ENCODE results near the gene FXN.
"Not testable (repeated sequence)": the region's sequence is repeated elsewhere in the genome, so short reads cannot be mapped to it uniquely, and the experiment has no call there.

FXN gene

DNA sequence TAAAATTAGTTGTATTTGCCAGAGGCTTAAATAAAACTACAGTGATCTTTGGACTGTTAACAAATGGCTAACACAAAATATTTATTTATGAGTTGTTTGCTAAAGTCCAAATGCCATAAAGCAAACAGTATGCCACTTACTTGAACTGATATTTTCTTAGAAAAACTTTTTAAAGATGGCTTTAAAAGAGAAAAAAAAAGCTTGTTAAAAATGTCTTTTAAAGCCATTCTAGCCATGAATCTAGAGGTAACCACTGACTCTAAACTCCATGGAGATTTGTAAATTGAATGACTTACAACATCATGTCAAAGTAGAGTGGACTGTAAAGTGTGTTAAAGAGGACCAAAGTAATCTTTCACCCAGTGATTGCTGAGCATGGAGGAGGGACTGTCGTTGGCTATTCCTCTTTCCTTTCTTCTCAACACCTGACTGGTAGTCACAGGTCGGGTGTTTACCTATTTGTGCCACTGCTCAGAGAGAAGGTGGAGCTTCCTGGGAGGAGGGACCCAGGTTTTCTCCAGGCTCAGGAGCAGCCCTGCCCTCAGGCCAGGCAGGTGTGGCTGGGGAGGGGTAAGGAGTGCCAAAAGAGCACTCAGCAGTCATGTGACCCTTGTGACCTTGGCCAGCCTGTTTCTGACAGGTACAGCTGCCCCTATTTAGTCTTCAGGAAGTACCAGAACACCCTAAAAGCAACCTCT is 69.4 kb downstream of the FXN start:
- DNase-seq (ENCODE audit: low spot score), result no peak

DNA sequence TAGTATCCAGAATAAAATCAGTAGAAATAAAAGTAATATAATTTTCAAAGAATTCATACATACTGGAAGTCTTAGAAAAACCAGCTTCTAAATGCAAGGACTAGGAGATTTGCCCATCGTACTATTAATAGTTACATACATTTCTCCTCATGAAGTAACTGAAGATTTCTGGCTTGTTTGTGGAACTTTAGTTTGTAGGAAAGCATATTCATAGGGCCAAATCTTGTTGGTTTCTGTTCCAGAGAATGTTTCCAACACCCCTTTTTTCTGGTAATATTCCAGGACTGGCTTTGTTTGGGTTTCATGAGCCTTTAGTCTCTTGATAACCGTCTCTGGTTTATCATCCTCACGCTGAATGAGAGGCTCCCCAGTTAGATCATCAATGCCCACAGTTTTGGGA is 72.2 kb downstream of the FXN start:
- no peak for DNase-seq (ENCODE audit: low spot score)

DNA sequence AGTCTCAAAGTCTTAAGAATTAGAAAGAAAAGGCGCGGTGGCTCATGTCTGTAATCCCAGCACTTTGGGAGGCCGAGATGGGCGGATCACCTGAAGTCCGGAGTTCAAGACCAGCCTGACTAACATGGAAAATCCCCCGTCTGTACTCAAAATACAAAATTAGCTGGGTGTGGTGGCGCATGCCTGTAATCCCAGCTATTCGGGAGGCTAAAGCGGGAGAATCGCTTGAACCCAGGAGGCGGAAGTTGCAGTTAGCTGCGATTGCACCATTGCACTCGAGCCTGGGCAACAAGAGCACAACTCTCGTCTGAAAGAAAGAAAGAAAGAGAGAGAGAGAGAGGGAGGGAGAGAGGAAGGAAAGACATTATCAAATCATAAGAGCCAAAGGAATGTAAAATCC is 73.2 kb downstream of the FXN start:
- not testable (repeated sequence) for DNase-seq (ENCODE audit: low spot score)

DNA sequence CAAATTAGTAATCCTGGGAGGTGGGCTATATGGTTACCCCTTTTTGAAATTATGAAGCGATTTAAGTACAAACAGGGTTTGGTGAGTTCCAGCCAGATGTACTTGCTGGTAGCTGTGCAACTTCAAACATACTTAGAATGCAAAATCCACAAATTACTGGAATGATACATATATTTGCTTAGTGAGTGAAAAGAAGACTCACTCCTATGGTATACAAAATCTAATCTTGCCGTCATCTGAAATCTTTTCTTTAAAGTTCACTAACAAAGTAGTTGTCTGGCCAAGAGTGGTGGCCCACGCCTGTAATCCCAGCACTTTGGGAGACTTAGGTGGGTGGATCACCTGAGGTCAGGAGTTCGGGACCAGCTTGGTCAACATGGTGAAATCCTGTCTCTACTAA is 73.6 kb downstream of the FXN start:
- no peak for DNase-seq (ENCODE audit: low spot score)

DNA sequence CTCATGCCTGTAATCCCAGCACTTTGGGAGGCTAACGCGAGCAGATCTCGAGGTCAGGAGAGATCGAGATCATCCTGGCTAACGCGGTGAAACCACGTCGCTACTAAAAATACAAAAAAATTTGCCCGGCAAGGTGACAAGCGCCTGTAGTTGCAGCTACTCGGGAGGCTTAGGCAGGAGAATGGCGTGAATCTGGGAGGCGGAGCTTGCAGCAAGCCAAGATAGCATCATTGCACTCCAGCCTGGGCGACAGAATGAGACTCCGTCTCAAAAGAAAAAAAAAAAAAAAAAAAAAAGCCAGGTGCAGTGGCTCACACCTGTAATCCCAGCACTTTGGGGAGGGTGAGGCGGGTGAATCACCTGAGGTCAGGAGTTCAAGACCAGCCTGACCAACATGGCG is 77.1 kb downstream of the FXN start:
- DNase-seq (ENCODE audit: low spot score), result not testable (repeated sequence)

DNA sequence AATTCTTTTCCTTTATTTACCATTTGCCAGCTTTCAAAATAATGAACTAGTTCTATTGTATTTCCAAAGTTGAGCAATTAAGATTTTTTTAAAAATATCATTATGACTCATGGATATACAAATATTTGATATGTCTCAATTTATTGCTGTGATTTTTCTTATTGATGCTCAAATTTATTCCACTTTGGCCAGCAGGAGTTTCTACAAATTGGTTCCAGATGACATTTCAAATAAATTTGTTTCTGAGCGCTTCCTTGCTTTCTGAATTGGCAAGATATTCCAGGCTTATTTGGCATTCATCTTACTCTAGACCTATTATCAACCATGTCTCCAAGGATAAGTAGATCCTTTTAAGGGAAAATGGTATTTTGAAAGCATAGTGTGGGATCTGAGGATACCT is 80.1 kb downstream of the FXN start:
- DNase-seq (ENCODE audit: low spot score), result peak; percentile 65

DNA sequence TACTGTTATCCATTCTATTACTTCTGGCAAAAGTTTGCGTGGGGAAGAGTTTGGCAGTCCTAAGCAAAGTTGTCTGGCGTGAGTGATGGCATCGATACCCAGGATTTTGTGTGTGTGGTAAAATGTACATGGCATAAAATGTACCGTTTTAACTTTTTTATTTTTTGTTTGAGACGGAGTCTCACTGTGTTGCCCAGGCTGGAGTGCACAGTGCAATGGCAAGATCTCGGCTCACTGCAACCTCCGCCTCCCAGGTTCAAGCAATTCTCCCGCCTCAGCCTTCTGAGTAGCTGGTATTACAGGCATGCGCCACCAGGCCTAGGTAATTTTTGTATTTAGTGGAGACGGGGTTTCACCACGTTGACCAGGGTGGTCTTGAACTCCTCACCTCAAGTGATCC is 83.1 kb downstream of the FXN start:
- DNase-seq (ENCODE audit: low spot score), result no peak

DNA sequence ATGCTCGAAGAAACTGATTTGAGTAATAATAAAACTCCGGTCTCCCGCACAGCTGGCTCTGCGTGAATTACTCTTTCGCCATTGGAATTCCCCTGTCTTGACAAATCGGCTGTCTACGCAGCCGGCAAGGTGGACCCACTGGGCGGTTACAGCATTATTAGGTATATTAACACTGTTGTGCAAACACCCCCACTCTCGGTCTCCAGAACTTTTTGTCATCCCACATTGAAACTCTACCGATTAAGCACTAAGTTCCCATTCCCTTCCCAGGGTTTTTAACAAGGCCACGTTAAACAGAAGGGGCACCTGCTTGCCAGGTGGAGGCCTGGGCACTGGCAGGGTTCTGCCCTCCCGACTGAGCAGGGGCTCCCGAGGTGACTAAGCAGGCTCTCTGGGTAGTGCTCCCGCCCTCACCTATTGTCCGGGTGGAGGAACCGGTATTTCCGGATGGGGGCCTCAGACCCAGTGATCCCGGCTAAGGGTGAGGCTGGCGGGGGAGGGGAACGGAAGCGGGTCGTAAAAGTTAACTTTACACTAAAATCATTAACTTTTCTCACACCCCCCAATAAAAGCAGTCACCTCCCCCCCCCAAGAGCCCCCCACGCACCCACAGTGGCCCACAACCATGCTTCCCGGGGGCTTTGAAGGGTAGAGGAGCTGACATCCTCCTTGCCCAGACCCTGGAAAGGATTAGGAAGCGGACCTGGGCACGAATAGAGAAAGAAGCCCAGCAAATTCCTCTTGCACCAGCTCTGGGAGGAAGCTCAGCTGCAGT is 85.0 kb downstream of the FXN start:
- DNase-seq (ENCODE audit: low spot score), result no peak

DNA sequence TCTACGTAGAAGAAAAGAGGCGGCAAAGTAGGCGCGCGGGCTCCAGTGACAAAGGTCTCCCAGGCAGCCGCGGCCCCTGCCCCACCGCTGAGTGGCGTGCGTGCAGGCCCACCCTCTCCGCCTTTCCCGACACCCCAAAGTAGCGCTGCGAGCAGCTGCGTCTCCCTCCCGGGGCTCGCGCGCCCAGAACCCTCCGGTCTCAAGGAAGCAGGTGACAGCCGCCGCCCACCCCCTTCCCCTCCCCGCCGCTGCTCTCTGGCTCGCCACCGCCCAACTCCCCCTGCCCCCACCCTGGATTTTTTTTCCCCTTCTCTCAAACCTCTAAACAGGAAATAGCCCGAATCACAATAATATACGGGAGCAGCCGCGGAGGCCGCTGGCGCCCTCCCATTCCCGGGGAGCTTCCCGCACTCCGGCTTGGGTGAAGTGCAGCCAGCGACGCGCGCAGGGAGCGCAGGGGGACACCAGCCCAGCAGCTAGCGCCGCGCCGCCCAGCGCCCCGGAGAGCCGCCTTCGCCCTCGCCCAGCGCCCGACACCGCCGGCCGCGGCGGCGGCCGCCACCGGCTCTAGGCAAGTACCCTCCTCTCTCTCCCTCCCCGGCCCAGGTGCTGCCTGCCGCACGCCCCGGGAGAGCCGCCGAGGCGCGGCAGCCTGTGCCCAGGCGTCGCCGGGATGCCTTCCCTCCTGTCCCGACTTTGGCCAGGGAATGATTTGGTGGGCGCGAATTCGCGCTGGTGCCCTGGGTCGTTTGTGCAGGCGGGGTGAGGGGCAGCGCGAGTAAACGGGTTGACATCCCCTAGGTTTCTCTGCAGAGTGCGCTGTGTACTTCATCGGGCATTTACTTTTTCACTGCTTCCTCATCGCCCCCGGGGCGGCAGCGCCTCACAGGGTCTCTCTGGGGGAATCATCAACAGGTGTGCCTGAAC is 85.9 kb downstream of the FXN start:
- peak; percentile 31 for DNase-seq (ENCODE audit: low spot score)

DNA sequence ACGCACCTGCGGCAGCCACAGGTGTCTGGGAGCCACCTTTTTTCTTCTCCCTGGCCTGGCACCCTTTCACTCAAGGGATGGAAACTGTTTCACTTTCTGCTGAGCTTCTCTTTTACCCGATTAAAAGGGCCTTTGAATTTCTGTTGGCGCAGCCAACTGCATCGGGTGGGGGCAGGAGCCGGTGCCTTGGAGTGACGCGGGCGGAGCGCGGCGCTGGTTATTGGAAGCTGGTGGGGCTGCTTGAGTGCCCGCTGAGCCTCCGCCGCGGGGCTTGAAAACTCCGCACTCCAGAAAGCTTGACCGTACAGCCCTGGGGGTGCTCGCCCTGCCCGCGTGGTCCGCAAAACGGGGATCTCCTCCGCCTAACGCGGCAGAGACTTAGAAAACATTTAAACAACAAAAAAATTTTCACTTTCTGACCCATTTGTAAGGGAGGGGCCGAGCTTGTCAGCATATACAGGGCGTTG is 86.6 kb downstream of the FXN start:
- DNase-seq (ENCODE audit: low spot score), result peak; percentile 55

DNA sequence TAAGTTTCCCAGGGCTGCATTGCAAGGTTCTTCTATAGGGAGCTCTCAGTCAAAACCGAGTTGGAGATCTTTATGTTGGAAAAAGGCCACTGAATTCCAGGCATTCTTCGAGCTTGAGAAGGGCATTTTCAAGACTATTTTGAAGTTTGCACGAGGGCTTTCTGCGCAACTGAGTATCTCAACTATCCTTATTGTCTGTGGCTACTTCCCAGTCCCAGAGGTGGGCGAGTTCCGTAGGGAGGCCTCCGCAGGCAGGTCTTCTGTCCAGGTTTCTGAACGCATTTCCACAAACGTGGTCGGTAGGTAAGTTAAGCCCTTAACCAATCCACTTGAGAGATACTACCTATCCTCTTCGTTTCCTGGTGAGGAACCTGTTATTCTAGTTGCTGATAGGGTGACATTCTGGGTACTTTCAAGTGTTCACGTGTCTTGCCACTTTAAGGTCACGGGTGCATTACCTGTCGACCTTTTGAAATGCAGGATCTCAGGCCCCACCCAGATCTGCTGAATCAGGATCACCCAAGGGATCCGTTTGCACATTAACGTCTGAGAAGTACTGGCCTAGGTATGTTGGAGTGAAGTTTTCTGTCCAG is 87.1 kb downstream of the FXN start:
- peak; percentile 50 for DNase-seq (ENCODE audit: low spot score)

DNA sequence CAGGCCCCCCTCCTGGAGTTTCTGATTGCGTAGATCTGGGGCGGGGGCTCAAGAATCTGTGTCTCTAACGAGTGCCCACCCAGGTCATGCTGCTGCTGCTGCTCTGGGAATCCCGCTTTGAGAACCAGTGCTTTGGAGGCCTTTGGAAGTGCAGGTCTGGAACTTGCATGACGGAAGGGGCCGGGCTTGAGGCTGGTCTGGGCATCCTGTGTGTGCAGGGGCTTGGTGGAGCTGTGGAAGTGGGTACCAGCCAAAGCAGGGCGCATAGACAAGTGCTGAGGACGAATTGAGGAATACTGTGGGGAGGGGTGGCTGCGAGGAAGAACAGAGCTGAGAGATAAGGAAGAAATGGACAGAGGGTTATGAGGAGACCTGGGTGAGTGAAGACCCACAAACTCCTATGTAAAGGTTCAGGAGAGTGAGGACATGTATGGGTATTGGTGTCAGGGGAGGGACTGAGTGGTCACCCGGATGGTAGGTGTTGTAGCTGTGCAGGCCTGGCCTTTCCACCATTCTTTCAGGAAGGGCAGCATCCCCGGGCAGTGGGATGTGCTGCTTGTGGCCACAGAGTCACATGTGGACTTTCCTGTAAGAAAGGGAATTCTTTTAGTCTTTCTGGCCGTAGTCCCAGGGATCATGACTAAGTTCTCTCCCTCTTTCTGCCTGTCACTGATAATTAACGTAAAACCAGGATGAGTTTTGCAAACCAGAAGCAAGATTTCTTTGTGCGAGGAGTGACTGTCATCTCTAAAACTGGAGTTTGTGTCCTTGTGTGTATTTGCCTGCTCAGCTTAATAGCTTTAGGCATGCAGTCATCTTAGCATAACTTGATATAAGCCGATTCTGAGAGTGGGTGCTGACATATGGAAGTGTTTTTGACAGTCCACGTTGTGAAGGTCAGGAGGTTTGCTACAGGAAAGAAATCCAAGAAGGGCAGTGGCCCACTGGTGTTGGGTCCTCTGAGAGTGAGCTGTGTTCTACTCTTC is 95.2 kb downstream of the FXN start:
- DNase-seq (ENCODE audit: low spot score), result peak; percentile 84

DNA sequence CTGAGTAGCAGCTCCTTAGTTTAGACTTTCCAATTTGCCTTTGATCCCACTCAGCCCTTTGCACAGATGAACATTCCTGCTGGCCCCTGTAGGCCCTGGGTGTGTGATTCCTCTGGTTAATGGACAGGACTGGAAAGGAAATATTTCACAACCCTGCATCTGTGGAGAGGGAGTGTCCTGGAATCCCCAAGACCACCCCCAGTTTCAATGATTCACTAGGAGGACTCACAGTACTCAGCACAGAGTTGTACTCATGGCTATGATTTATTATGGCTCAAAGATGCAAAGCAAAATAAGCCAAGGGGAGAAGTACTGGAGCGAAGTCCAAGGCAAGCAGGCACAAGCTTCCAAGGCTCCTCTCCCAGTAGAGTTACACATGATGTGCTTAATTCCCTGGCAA is 96.1 kb downstream of the FXN start:
- peak; percentile 85 for DNase-seq (ENCODE audit: low spot score)

DNA sequence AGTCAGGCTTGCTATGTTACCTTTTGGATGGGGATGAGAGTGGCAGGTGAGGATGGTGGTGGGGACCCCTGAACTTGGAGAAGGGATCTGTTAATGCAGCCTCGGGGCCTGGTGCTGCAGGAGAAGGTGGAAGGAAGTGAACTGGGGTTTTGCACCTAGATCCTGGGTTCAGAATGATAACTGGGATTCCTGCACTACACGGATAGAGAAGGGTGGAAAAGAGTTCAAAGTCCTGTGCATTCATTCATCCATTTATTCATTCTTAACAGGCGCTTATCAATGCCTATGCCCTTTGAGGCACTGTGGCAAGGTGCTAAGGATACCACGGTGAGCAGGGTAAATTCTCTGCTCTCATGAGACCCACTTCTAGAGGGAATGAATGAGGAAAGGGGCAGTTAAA is 96.8 kb downstream of the FXN start:
- DNase-seq (ENCODE audit: low spot score), result no peak

DNA sequence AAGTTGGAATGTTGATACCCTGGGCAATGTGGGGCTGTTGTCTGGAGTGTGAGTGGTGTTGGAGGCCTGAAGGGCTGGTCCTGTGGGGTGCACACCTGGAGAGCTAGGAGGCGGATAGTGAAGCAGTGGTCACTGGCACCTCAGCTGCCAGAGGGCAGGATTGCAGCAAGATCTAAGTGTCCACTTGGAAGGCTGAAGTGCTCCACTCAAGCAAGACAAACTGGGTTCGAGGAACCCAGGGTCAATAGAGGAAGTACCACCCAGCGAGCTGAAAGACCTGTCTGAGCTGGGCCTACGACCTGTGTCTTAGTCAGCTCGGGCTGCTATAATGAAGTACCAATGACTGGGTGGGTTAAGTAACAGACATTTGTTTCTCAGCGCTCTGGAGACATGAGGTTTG is 98.9 kb downstream of the FXN start:
- DNase-seq (ENCODE audit: low spot score), result no peak

DNA sequence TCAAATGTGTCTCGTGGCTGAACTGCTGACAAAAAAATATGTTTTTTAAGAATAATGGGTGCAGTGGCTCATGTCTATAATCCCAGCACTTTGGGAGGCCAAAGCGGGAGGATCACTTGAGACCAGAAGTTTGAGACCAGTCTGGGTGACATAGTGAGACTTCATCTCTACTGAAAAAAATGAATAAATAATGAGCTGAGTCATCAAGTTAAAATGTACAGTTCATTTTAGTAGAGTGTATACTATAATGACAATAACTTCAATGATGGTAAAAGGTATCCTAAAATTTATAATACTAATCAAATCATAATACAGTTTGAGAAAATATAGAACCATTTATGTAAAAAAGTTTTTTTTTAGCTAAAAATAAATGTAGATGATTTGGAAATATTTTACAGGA is 100.6 kb downstream of the FXN start:
- no peak for DNase-seq (ENCODE audit: low spot score)

DNA sequence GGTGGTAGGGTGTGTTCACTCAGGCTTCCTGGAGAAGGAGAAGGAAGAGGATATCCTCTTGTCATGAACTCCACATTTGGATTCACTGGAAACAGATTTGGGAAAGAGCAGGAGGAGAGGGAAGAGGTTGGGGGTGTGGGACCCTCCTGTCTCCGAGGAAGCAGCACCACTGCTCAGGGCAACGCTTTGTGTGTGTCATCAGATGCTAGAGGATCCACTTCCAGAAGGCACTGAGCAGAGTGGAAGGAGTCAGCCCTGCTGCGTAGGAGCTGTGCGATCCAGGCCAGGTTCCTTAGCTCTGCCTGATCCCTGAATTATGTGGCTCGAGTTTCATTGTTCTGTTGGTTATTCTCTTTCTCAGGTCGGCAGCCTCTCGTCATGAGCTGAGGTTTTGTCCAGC is 101.2 kb downstream of the FXN start:
- no peak for DNase-seq (ENCODE audit: low spot score)

DNA sequence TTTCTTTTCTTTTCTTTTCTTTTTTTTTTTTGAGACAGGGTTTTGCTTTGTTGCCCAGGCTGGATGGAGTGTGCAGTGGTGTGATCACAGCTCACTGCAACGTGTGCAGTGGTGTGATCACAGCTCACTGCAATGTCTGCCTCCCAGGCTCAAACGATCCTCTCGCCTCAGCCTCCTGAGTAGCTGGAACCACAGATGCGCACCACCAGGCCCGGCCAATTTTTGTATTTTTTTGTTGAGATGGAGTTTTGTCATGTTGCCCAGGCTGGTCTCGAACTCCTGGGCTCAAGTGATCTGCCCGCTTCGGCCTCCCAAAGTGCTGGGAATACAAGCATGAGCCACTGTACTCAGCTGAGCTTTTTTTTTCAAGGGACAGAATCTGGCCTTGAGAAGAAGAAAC is 101.8 kb downstream of the FXN start:
- DNase-seq (ENCODE audit: low spot score), result no peak

DNA sequence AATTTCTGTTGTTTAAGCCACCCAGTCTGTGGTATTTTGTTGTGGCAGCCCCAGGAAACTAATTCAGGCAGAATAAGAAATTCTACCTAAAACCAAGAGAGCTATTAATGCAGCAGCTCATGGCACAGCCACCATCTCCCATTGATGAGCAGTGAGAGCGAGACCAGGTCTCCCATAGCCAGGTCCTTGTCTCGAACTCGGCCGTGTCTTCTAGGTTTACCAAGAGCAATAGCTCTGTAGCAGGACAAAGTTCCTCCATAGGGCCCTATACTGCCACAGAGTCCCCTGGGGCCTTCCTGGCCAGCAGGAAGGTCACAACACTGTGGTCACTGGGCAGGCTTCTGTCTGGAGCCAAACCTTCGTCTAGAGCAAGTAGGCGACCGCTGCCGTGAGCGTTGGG is 104.0 kb downstream of the FXN start:
- DNase-seq (ENCODE audit: low spot score), result no peak

DNA sequence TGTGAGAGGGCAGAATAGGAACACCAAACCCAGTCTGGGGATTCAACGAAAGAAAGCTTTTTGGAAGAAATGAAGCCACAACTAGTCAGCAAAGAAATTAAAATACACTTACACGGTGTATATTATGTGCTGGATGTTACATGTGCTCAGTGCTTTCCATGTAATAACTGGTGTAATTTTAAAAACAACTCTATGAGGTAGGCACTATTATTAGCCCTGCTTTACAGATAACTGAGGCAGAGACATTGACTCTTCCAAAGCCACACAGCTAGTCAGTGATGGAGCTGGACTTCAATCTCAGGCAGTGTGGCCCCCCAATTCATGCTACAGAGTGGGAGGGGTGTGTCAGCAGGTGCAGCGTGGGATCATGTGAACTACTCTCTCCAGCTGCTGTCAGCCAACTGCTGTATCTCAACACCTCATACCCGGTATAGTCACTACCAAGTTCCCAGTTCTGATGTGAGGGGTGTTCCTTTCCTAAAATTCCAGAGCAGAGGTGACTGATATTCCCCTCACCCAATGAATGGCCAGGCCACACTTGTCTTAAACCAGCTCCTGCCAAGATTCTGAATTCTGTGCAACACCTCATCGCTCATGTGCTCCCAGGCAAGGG is 104.7 kb downstream of the FXN start:
- no peak for DNase-seq (ENCODE audit: low spot score)

DNA sequence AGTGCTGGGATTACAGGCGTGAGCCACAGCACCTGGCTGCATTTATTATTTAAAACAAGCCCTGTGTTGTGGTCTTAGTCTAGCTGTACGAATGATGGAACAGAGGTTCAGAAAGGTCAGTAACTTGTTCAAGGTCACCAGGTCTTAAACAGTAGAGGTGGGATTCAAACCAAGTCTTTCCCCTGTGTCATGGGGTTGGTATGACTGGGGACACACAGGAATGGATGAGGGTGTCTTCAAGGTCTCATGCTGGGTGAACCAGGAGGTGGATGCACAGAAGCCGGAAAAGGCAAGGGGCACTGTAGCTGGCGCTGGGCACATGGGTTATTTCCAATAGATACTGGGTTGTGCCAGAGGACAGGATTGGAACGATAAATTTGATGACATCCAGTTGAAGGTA is 106.3 kb downstream of the FXN start:
- no peak for DNase-seq (ENCODE audit: low spot score)
